Smooth muscle cell of the coronary artery (primary cell): Measurements from ENCODE around the gene WDR35. TPM values are rescaled to one million over a fixed set of nuclear protein-coding genes. Genes with fewer than 3 reads are reported as not detected.

Experiments used
- total RNA-seq: library from RNA; depleted of rRNA; stranded (reverse); fragments of >200 nt; gene quantifications from 2 replicates; pipeline ENCODE4 v1.2.3, GENCODE V29; 2014; ENCODE audit warnings: low replicate concordance

Gene WDR35
- total RNA-seq, result 9.8 and 12.2 TPM in 2 replicates

GRCh38 chr2:19989667-19990415 is at the start of gene WDR35:
TSS of gene WDR35 (minus strand) at chr2:19990105. CDS start at chr2:19990015, 90 bp downstream.

GRCh38 chr2:20012282-20013125 is 22.6 kb upstream of the WDR35 start, which contains the start of gene MATN3:
TSS of gene MATN3 (minus strand) at chr2:20012668. CDS start at chr2:20012631, 37 bp downstream.

GRCh38 chr2:19901442-19902215 is 88.3 kb downstream of the WDR35 start, which contains the start of gene TTC32:
TSS of gene TTC32 (minus strand) at chr2:19901983. CDS start at chr2:19901854, 129 bp downstream.

Other genes with a start within 250 kb of the WDR35 start
- gene TTC32, start 88.1 kb downstream of the WDR35 start, total RNA-seq, result 3.0 and 3.3 TPM in 2 replicates
- gene MATN3, start 22.6 kb upstream of the WDR35 start, total RNA-seq, result 0.23 and 1.1 TPM in 2 replicates
- 121 and 361 TPM in 2 replicates for gene LAPTM4A, start 61.5 kb upstream of the WDR35 start, total RNA-seq
- 9.6 and 15.2 TPM in 2 replicates for gene SDC1, start 235.0 kb upstream of the WDR35 start, total RNA-seq